ENCODE data around the gene EZH2. TPM values are rescaled to one million over a fixed set of nuclear protein-coding genes. Genes with fewer than 3 reads are reported as not detected.

EZH2 gene
- total and polyA plus RNA-seq, 2 of the 4 experiments (the other 2 are of a cell fraction): 13.1 to 19.8 TPM

DNA sequence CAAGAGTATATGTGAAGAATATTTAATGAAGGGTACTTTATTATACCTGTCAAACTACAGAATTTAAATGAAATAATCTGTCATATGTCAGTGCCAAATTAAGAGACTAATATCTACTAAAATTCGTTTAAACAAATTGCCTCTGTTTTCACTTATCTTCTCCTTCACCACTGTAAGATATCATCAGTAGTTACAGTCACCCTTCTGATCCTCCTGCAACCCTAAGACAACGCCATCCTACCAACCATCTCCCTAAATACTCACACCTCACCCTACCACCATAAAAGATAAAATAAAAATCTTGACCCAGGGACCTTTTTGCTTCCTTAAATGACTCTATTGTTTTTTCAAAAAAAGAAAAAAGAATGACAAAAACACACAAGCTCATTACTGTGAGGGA is 20.8 kb downstream of the EZH2 start:
- Histone ChIP-seq H3K4me1 (ENCODE audit: control insufficient read depth, insufficient read depth, low read length) (no peaks in the 10 kb centered on the region; the same call in 1 of the 2 replicates), H3K36me3 (ENCODE audit: control insufficient read depth, insufficient read depth, low read length) (peaks cover 2% of the 10 kb centered on the region; the same call in 1 of the 2 replicates), H2AFZ (replicated peaks; ENCODE audit: low read length, poor library complexity) (no peak overlapping the region), H4K20me1 (ENCODE audit: insufficient read depth, low read length) (peaks cover 3% of the 10 kb centered on the region), H3K56ac (ENCODE audit: extremely low read depth, insufficient read depth, low read length) (no peak overlapping the region), H4K8ac (ENCODE audit: low read depth in 2 of 2, low read length in 2 of 2) (peak overlapping the region in 1 of 2 experiments; percentile 15; a peak in 1 of 4 replicates), H3K9me1 (ENCODE audit: insufficient read depth, low read length) (peaks cover 5% of the 10 kb centered on the region; the same call in 1 of the 2 replicates), H3K9me3 (ENCODE audit: control insufficient read depth, insufficient read depth, low read length) (no peaks in the 10 kb centered on the region), H3K4me2 (ENCODE audit: low read depth, low read length) (no peak overlapping the region), H2AK5ac (ENCODE audit: low read depth, low read length) (no peak overlapping the region), H3K18ac (ENCODE audit: low read depth, low read length) (no peak overlapping the region), H3K9ac (ENCODE audit: low read depth, low read length) (no peak overlapping the region), H2BK20ac (ENCODE audit: low read depth, low read length) (no peak overlapping the region), H3K23ac (ENCODE audit: low read depth, low read length) (no peak overlapping the region), H2AK9ac (replicated peaks; ENCODE audit: low read depth, low read length, poor library complexity) (no peak overlapping the region), H3K79me1 (ENCODE audit: low read depth in 1 of 2, low read length in 2 of 2) (peaks cover 22 to 55% of the 10 kb centered on the region in 2 experiments), H2BK120ac (ENCODE audit: low read depth, low read length) (no peak overlapping the region), H2BK15ac (ENCODE audit: low read depth, low read length) (no peak overlapping the region), H3K4ac (ENCODE audit: low read depth, low read length) (no peak overlapping the region), H3K4me3 (ENCODE audit: insufficient read depth, low read depth, low read length) (no peak overlapping the region), H2BK5ac (ENCODE audit: low read depth, low read length, poor library complexity, severe bottlenecking) (no peak overlapping the region), H4K91ac (ENCODE audit: insufficient read depth, low read depth, low read length) (no peak overlapping the region), H4K5ac (ENCODE audit: low read depth, low read length) (no peak overlapping the region), H3K27me3 (ENCODE audit: control insufficient read depth, insufficient read depth, low read length) (no peaks in the 10 kb centered on the region), H3K14ac (replicated peaks; ENCODE audit: low read depth, low read length) (no peak overlapping the region), H3K27ac (ENCODE audit: insufficient read depth, low read length) (no peak overlapping the region)
- ChIA-PET CTCF (no interaction called here), POLR2A (ENCODE audit: unreplicated experiment) (no interaction called here)
- no TSS peak for BruUV-seq (replicated peaks)
- no peak for TF ChIP-seq RCOR1 (IDR thresholded peaks at IDR 0.05; ENCODE audit: insufficient replicate concordance, low read length)
- TF ChIP-seq MAZ (IDR thresholded peaks at IDR 0.05; ENCODE audit: borderline replicate concordance, low read depth, low read length): no peak
- no peak for TF ChIP-seq RAD21 (IDR thresholded peaks at IDR 0.05; ENCODE audit: low read length)
- TF ChIP-seq SMC3 (IDR thresholded peaks at IDR 0.05; ENCODE audit: low read depth, low read length): no peak
- ATAC-seq (ENCODE audit: low read depth) (no peak), DNase-seq (no peak)
- intact Hi-C loops (cut with micrococcal nuclease): no loop called here
- dilution Hi-C loops (cut with HindIII; ENCODE audit: low sequenced_read_pairs, unreplicated experiment): no loop called here
- in situ Hi-C loops (cut with MboI; ENCODE audit: low sequenced_read_pairs): no loop called here
- 56% methylated on average over 1 of the region's 2 CpGs; no CpG with 5 or more reads in 1 of the 2 experiments for WGBS, 2 experiments (ENCODE audit: extremely low coverage in 2 of 2, insufficient read length in 1 of 2)
